Endometrial microvascular endothelial cells (primary cell): ENCODE measurements around the gene HOOK1. TPM values are rescaled to one million over a fixed set of nuclear protein-coding genes. Genes with fewer than 3 reads are reported as not detected.
"Not testable (repeated sequence)": the region's sequence is repeated elsewhere in the genome, so short reads cannot be mapped to it uniquely, and the experiment has no call there.

Experiments used
- in situ Hi-C: cut with HindIII; loops from 2 replicates; pipeline ENCODE4 v1.10.0; 2017; ENCODE audit warnings: low sequenced_read_pairs, low pct_unique_long_range_greater_than_20kb; ENCODE audit errors: inconsistent ontology term
- total RNA-seq: library from RNA; depleted of rRNA; stranded (reverse); fragments of >200 nt; gene quantifications from one replicate; pipeline ENCODE4 v1.2.3, GENCODE V29; 2015; ENCODE audit errors: inconsistent ontology term

The HOOK1 gene
- total RNA-seq, 1 donor from 2014 or later: not detected

GRCh38 chr1:59878370-59878769 is 63.6 kb downstream of the HOOK1 start:
- in situ Hi-C loops: no loop called here

GRCh38 chr1:59879574-59879973 is 64.8 kb downstream of the HOOK1 start:
- in situ Hi-C loops: no loop called here

GRCh38 chr1:59879996-59880505 is 65.3 kb downstream of the HOOK1 start:
- in situ Hi-C loops: no loop called here

GRCh38 chr1:59880735-59881134 is 66.0 kb downstream of the HOOK1 start:
- in situ Hi-C loops: no loop called here

- in situ Hi-C loops: no loop called here
Measured at GRCh38 chr1:59885160-59885832, 70.5 kb downstream of the HOOK1 start.

GRCh38 chr1:59892841-59893811 is 78.4 kb downstream of the HOOK1 start:
- in situ Hi-C loops: no loop called here

- in situ Hi-C loops: no loop called here
Measured at GRCh38 chr1:59897165-59897564, 82.4 kb downstream of the HOOK1 start.

- in situ Hi-C loops: no loop called here
Measured at GRCh38 chr1:59898927-59899326, 84.2 kb downstream of the HOOK1 start.

GRCh38 chr1:59900640-59901039 is 85.9 kb downstream of the HOOK1 start:
- in situ Hi-C loops: no loop called here

GRCh38 chr1:59901770-59902388 is 87.1 kb downstream of the HOOK1 start:
- in situ Hi-C loops: no loop called here

GRCh38 chr1:59903141-59903754 is 88.5 kb downstream of the HOOK1 start:
- in situ Hi-C loops: no loop called here

GRCh38 chr1:59906931-59907330 is 92.2 kb downstream of the HOOK1 start:
- in situ Hi-C loops: no loop called here

- in situ Hi-C loops: no loop called here
Measured at GRCh38 chr1:59908084-59908483, 93.3 kb downstream of the HOOK1 start.

GRCh38 chr1:59908682-59909081 is 93.9 kb downstream of the HOOK1 start:
- in situ Hi-C loops: no loop called here

GRCh38 chr1:59914791-59915286 is 100.1 kb downstream of the HOOK1 start:
- in situ Hi-C loops: not testable (repeated sequence)

GRCh38 chr1:59915516-59915915 is 100.8 kb downstream of the HOOK1 start:
- in situ Hi-C loops: no loop called here

- in situ Hi-C loops: no loop called here
Measured at GRCh38 chr1:59917026-59917784, 102.5 kb downstream of the HOOK1 start.

GRCh38 chr1:59917785-59918180 is 103.0 kb downstream of the HOOK1 start:
- in situ Hi-C loops: no loop called here
